HG03045 (cell line): ENCODE measurements around the gene DNAH14.
"Not testable (repeated sequence)": the region's sequence is repeated elsewhere in the genome, so short reads cannot be mapped to it uniquely, and the experiment has no call there.

Experiments used
- ATAC-seq: cut with Tn5 transposase; IDR thresholded peaks from one replicate; pipeline ENCODE4 v1.9.1; 2021; ENCODE audit warnings: mild to moderate bottlenecking, moderate library complexity; ENCODE audit not compliant: unreplicated experiment

The DNAH14 gene

DNA sequence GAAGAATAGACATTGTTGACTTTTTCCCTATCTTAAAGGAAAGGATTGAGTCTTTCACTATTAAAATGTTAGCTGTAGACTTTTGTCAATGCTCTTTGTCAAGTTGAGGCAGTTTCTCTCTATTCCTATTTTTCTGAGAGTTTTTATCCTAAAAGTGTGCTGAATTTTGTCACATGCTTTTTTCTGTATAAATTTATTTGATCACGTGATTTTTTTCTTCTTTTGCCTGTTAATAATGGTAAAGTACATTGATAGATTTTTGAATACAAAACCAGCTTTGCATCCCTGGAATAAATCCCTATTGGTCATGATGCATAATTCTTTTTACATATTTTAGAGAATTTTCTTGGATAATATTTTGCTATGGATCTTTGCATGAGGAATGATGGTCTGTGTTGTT lies 60.1 kb downstream of the DNAH14 start:
- ATAC-seq = no peak

DNA sequence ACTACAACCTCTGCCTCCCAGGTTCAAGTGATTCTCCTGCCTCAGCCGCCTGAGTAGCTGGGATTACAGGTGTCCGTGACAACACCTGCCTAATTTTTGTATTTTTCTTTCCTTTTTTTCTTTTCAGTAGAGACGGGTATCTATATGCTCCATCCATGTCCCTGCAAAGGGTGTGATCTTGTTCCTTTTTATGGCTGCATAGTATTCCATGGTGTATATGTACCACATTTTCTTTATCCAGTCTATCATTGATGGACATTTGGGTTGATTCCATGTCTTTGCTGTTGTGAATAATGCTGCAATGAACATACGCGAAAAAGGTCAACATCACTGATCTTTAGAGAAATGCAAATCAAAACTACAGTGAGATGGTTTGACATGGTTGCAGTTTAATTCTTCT lies 62.1 kb downstream of the DNAH14 start:
- not testable (repeated sequence) for ATAC-seq

DNA sequence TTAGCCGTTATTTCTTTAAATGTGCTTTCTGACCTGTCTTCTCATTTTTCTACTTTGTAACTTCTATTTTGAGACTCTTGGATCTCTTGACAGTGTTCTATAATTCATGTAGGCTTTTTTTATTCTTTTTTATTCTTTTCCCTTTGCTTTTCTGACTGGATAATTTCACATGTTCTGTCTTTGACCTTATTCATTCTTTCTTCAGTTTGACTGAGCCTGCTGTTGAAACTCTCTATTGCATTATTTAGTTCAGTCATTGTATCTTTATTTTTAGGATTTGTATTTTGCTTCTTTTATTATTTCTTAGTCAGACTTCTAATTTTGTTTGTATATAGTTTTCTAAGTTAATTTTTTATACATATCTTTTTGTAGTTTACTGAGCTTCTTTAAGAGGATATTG lies 66.1 kb downstream of the DNAH14 start:
- ATAC-seq = no peak

DNA sequence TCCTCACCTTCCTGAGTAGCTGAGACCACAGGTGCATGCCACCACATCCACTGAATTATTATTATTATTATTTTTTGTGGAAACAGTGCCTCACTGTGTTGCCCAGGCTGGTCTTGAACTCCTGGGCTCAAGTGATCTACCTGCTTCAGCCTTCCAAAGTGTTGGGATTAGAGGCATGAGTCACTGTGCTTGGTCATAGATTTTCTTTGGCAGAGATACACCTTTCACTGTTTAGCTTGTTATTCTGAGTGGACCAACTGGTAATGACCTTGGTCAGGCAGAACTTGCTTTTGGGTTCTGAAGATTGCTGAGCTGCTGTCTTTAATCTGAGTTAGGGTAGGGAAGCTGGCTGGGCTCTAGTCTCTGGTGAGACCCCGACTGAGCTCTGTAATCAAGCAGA lies 66.8 kb downstream of the DNAH14 start:
- ATAC-seq = no peak

DNA sequence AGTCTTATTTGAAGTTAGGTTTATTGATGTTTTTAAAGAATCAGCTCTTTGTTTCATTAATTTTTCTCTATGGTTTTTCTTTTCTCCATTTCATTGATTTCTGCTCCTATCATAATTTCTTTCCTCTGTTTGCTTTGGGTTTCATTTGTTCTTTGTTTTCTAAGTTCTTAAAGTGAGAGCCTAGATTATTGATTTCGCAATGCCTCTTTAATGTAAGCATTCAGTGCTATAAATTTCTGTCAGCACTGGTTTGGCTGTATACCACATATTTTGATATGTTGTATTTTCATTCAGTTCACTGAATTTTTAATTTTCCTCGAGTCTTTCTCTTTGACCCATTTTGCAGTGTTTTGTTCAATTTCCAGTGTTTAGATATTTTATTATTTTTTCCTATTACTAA lies 68.7 kb downstream of the DNAH14 start:
- no peak for ATAC-seq

DNA sequence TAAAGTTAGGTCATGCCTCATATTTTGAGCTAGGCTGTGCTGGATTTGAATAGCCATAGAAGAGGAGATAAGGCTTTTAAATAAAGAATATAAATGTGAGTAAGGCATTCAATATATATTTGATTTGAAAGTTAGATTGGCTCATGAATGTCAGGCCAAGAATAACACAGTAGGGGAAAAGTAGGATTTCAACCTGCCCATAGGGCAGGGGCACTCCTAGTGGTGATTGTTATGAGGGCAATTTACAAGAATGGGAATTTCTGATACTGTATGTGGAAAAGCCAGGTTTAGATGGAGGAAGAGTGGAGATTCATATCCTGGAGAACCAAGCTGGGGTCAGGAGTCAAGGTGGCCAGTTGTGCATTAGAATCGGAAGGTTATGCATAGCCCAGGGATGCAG lies 74.9 kb downstream of the DNAH14 start:
- no peak for ATAC-seq

DNA sequence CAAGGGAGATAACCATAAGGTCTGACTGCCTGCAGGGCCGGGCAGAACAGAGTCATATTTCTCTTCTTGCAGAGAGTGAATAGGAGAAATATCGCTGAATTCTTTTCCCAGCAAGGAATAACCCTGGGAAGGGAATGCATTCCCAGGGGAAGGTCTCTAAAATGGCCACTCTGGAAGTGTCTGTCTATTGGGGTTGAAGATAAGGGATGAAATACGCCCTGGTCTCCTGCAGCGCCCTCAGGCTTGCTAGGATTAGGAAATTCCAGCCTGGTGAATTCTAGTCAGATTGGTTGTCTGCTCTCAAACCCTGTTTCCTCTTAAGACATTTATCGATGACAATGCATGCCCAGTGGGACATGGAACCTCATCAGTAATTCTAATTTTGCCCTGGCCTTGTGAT lies 76.9 kb downstream of the DNAH14 start:
- ATAC-seq = not testable (repeated sequence)

DNA sequence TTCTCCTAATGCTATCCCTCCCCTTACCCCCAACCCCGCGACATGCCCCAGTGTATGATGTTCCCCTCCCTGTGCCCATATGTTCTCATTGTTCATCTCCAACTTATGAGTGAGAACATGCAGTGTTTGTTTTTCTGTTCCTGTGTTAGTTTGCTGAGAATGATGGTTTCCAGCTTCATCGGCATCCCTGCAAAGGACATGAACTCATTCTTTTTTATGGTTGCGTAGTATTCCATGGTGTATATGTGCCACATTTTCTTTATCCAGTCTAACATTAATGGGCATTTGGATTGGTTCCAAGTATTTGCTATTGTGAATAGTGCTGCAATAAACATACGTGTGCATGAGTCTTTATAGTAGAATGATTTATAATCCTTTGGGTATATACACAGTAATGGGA lies 78.6 kb downstream of the DNAH14 start:
- not testable (repeated sequence) for ATAC-seq

DNA sequence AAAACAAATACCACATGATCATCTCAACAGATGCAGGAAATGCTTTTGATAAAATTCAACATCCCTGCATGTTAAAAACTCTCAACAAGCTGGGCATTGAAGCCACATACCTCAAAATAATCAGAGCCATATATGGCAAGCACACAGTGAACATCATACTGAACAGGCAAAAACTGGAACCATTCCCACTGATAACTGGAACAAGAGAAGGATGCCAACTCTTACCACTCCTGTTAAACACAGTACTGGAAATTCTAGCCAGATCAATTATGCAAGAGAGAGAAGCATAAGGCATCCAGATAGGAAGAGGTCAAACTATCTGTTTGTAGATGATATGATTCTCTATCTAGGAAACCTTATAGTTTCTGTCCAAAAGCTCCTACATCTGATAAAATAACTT lies 91.6 kb downstream of the DNAH14 start:
- no peak for ATAC-seq

DNA sequence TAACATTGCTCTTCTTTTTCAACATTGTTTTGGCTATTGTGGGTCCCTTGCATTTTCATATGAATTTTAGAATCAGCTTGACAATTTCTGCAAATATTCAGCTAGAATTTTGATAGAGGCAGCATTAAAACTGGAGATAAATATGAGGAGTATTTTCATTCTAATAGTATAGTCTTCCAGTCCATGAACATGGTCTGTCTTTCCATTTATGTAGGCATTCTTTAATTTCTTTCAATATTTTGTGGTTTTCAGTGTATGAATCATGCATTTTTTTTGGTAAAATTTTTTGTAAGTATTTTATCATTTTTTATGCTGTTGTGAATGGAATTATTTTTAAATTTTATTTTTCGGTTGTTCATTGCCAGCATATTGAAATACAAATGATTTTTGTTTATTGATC lies 97.2 kb downstream of the DNAH14 start:
- no peak for ATAC-seq

DNA sequence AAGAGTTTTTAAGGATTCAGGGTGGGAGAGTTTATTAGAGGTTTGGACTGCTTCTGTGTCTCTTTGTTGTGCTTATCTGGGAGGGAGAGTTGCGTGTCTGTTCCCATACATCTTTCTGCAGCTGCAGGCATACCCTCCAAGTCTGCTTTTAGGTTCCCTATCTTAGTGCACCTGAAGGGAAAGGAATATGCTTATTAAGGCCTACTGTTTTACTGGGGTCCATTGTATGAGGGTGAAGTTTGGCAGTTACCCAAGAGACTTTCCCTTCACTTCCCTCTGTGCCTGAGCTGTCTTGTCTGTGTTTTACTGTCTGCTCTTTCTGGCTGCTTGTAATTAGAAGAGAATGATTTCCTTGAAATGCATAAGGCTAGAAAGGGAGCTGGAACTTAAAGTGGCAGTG lies 107.0 kb downstream of the DNAH14 start:
- ATAC-seq = not testable (repeated sequence)

DNA sequence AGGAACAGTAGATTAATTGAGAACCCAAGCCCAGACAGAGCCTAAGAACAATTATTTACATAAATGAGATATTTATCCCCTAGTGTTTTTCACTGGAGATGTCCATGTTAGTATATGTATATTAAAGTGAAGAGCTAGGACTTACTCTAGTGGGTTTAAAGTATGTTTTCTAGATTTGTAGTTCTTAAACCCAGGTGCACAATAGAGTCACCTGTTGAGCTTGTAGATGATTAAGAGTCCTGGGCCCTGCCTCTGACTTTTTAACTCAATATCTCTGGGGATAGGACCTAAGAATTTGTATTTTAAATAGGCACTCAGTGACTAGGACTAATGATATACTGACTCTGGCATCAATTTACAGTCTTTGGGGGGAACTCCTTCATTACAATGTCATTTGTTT lies 112.8 kb downstream of the DNAH14 start:
- no peak for ATAC-seq

DNA sequence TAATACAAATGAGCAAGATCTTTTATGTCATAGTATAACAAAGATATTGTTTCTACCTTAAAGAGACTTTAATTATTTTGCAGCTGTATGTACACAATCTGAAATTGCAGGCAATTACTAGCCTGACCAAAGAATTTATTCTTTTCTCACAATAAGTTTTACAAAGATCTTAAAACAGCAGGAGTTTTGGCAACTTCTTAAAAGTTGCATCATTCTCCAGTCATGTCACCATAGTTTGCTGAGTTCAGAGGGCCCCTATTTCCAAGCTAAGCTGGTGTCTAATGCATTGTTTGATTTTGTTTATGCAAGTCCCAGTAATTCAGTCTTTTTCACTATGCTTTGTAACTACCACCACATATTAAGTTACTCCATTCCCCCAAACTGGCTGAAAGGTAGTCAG lies 114.8 kb downstream of the DNAH14 start:
- no peak for ATAC-seq

DNA sequence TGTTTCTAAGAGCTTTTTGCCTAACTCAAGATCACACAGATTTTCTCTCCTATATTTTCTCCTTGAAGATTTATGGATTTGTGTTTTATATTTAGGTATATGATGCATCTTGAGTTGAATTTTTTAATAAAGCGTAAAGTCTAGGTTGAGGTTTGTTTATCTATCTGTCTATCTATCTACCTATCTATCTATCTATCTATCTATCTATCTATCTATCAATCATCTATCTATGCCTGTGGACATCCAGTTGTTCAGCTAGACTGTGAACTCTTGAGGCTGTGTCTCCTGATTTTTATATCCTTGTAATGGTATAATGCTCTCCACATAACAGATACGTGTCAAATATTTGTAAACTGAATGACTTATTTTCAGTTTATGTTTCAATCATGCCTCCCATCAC lies 120.1 kb downstream of the DNAH14 start:
- no peak for ATAC-seq

DNA sequence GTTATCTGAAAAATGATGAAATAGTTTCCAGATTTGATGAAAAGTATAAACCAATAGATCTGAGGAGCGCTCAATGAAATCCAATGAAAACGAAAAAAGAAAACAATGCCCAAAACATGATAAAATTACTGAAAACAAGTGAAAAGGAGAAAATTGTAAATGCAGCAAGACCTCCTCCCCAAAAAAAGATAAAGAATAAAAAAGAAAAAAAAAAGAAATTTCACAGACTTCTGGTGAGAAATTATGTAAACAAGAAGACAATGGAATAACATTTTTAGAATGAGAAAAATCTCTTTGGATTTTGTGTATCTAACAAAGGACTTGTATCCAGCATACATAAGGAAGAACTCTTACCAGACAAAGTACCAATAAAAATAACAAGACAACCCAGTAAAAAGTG lies 134.2 kb downstream of the DNAH14 start:
- no peak for ATAC-seq

DNA sequence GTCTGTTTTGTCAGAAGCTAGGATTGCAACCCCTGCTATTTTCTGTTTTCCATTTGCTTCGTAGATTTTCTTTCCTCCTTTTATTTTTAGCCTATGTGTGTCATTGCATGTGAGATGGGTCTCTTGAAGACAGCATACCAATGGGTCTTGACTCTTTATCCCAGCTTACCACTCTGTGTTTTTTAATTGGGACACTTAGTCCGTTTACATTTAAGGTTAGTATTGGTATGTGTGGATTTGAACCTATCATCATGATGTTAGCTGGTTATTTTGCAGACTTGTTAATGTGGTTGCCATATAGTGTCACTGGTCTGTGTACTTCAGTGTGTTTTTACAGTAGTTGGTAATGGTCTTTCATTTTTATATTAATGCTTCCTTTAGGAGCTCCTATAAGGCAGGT lies 141.5 kb downstream of the DNAH14 start:
- no peak for ATAC-seq

DNA sequence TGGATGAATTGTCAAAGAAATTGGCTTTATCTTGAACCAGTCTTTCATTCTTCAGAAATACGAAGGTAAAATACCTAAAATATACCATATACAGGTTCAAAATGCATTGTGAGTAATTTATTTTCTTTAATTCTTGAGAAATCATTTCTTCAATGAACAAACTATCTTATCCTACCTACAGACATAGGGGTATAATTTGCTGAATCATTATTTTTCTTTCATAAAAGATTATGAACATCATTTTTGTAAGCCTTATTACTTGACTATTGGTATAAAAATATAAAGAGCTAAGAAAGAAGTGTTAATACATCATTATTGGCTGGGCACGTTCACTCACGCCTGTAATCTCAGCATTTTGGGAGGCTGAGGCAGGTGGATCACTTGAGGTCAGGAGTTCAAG lies 167.7 kb downstream of the DNAH14 start:
- ATAC-seq = no peak

DNA sequence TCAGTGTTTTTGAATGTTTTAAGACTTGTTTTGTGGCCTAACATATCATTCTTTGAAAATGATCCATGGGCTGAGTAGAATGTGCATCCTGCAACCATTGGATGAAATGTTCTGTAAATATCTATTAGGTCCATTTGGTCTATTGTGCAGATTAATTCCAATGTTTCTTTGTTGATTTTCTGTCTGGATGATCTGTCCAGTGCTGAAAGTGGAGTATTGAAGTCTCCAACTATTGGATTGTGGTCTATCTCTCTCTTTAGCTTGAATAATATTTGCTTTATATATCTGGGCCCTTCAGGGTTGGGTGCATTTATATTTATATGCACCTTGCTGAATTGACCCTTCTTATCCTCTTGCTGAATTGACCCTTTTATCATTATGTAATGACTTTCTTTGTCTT lies 181.5 kb downstream of the DNAH14 start:
- ATAC-seq = no peak

DNA sequence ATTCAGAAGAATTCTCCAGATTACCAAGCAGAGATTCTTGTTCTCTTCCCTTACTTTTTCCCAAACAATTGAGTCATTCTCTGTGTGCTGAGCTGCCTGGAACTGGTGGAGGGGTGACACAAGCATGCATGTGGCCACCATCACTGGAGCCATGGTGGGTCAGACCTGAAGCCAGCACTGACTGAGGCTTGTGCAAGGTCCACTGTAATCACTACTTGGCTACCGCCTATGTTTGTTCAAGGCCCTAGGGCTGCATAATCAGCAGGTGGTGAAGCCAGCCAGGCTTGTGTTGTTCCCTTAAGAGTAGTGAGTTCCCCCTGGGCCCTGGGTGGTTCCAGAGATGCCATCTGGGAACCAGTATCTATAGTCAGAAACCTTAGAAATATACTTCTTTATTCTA lies 183.8 kb downstream of the DNAH14 start:
- no peak for ATAC-seq

DNA sequence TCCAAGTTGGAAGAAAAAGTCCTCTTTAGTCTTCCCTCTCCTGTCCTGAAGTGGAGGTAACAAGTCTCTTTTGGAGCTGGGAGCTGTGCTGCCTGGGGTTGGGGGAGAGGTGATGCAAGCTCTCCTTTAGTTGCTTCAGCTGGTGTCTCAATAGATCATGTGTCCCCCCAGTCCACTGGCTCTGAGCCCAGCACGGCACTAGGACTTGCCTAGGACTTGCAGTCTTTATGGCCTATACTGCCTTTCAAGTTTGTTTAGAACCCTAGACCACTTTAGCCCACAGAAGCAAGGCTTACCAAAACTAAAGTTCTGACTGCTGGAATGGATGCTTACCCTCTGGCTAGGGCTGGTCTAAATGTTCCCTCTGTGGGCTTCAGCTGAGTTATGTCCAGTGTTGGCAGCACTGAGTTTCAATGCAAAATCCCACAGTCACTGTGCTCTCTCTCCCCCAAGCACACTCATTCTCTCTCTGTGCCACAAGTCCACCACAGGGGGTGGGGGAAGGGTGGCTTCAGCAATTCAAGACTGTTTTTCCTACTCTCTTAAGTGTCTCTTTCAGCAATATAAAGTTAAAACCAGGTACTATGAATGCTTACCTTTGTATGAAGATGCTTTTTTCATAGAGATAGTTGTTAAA lies 185.0 kb downstream of the DNAH14 start:
- no peak for ATAC-seq

DNA sequence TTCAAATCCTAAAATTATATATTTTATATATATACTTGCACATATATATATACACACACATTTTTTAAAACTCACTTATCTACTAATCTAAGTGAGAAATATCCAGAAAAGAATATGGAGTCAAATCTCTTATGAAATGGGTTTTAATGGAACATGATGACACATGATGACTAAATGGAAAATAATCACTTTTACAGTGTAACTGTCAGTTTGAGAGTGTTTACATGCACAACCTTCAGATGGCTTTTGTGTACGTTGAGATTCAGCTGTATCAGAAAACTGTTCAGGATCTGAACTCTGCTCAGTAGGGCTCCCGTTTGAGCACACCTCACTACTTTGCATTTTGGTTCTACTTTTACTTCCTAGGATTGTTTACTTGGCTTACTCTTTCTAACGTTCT lies 189.8 kb downstream of the DNAH14 start:
- no peak for ATAC-seq

DNA sequence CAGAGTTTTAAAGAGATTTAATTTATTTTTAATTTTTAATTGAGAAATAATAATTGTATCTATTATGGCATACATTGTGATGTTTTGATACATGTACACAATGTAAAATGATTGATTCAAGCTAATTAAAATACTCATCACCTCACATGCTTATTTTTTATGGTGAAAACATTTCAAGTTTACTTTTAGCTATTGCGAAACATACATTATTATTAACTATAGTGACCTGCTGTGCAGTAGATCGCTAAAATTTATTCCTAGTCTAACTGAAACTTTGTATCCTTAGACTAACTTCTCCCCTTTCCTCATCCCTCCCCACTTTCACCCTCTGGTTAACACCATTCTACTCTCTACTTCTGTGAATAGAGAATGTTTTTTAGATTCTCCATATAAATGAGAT lies 191.6 kb downstream of the DNAH14 start:
- ATAC-seq = no peak

DNA sequence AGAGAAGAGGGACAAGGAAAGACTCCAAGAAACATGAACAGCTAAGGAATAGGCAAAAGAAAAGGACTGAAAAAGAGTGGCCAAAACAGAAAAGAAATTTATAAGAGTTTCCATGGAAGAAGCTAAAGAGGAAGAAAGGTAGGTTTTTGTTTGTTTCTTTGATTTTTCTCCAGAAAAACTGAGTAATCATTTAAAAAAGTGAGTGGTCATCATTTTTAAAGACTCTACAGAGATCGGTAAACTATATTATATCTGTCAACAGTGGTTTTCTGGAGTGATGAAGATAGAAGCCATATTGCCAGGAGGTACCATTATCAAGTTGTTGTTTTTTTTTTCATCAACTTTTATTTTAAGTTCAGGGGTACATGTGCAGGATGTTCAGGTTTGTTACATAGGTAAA lies 202.4 kb downstream of the DNAH14 start:
- ATAC-seq = no peak

DNA sequence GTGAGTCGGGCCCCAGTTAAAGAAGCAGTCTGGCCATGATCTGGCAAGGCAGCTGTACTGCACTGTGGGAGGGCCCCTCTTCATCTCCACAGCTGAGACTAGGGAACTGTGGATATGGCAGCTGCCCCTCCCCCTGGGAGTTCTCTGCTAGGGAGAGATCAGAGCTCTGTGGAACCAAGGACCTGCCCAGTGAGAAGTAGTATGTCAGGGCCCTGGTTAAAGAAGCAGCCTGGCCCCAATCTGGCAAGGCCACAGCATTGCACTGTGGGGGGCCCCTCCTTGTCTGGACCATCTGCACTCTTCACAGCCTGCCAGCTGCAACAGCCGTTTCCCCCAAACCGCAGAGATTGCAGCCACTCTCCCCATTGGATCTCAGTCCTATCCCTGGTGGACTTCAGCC lies 208.5 kb downstream of the DNAH14 start:
- ATAC-seq = no peak
